Neural progenitor cell (in vitro differentiated cells): ENCODE results near the gene OR11H7. TPM values are rescaled to one million over a fixed set of nuclear protein-coding genes. Genes with fewer than 3 reads are reported as not detected.

Experiments used
- DNase-seq: peaks from one replicate; pipeline ENCODE4 v3.0.0-alpha.2; 2016; ENCODE audit warnings: low spot score
- H2AFZ ChIP-seq: fragments of 200-600 bp; sonication (generic); replicated peaks from 2 replicates; pipeline ENCODE4 v1.6.1; 2016; ENCODE audit warnings: antibody characterized with exemption
- H3F3A ChIP-seq: fragments of 200-600 bp; sonication (generic); 2 replicates; pipeline ENCODE4 v1.6.1; 2016; ENCODE audit warnings: antibody characterized with exemption, low read depth
- H3K27ac ChIP-seq: fragments of 200-600 bp; sonication (generic); 2 replicates; pipeline ENCODE4 v1.5.1; 2016; ENCODE audit warnings: mild to moderate bottlenecking
- H3K27me3 ChIP-seq: fragments of 200-600 bp; sonication (generic); 2 replicates; pipeline ENCODE4 v1.6.1; 2016; ENCODE audit warnings: mild to moderate bottlenecking, moderate library complexity
- H3K36me3 ChIP-seq: fragments of 200-600 bp; sonication (generic); 2 replicates; pipeline ENCODE4 v1.5.1; 2016
- H3K4me1 ChIP-seq: fragments of 200-600 bp; sonication (generic); 2 replicates; pipeline ENCODE4 v1.6.1; 2016; ENCODE audit warnings: mixed run types
- H3K4me2 ChIP-seq: fragments of 200-600 bp; sonication (generic); 2 replicates; pipeline ENCODE4 v1.6.1; 2016
- H3K4me3 ChIP-seq: fragments of 200-600 bp; sonication (generic); 2 replicates; pipeline ENCODE4 v1.5.1; 2016
- H3K79me2 ChIP-seq: fragments of 200-600 bp; sonication (generic); 2 replicates; pipeline ENCODE4 v1.6.1; 2016; ENCODE audit warnings: low read depth
- H3K9ac ChIP-seq: fragments of 200-600 bp; sonication (generic); 2 replicates; pipeline ENCODE4 v1.6.1; 2016
- H3K9me3 ChIP-seq: fragments of 200-600 bp; sonication (generic); 2 replicates; pipeline ENCODE4 v1.5.1; 2016; ENCODE audit warnings: low read depth
- H4K20me1 ChIP-seq: fragments of 200-600 bp; sonication (generic); 2 replicates; pipeline ENCODE4 v1.6.1; 2016; ENCODE audit warnings: low read depth
- H3K27ac Mint-ChIP-seq: 3 replicates; pipeline ENCODE4 v1.8.0; 2021; ENCODE audit warnings: mixed read lengths
- H3K27me3 Mint-ChIP-seq: 2 replicates; pipeline ENCODE4 v1.8.0; 2022; ENCODE audit warnings: low read depth, mild to moderate bottlenecking, inconsistent platforms, moderate library complexity, mixed read lengths; ENCODE audit not compliant: insufficient read depth
- H3K36me3 Mint-ChIP-seq: 3 replicates; pipeline ENCODE4 v1.8.0; 2021; ENCODE audit warnings: mixed read lengths
- H3K4me1 Mint-ChIP-seq: 3 replicates; pipeline ENCODE4 v1.8.0; 2021; ENCODE audit warnings: mixed read lengths
- H3K4me3 Mint-ChIP-seq: 3 replicates; pipeline ENCODE4 v1.8.0; 2021; ENCODE audit warnings: mild to moderate bottlenecking, moderate library complexity, mixed read lengths
- H3K9me3 Mint-ChIP-seq: 3 replicates; pipeline ENCODE4 v1.8.0; 2020; ENCODE audit warnings: mixed read lengths
- CTCF ChIP-seq: fragments of 200-600 bp; sonication (generic); IDR thresholded peaks from 2 replicates; pipeline ENCODE4 v1.5.1; 2017; ENCODE audit warnings: antibody characterized with exemption, mild to moderate bottlenecking
- EZH2 ChIP-seq: fragments of 200-600 bp; sonication (generic); IDR thresholded peaks from 2 replicates; pipeline ENCODE4 v1.6.1; 2017; ENCODE audit warnings: antibody characterized with exemption, mild to moderate bottlenecking, moderate library complexity
- EZH2phosphoT487 ChIP-seq: fragments of 200-600 bp; sonication (generic); IDR thresholded peaks from 2 replicates; pipeline ENCODE4 v1.6.1; 2017; ENCODE audit warnings: antibody characterized with exemption
- total RNA-seq: library from RNA; depleted of rRNA; stranded (reverse); fragments of >200 nt; gene quantifications from 2 replicates; pipeline ENCODE4 v1.2.3, GENCODE V29; 2015; ENCODE audit warnings: low replicate concordance

Gene OR11H7
- total RNA-seq, 1 donor from 2014 or later = not detected

GRCh38 chr14:20180486-20180885 is 48.3 kb upstream of the OR11H7 start:
- Histone ChIP-seq H3K36me3 (no peaks in the 10 kb centered on the region), H3K4me1 (no peaks in the 10 kb centered on the region), H3F3A (no peaks in the 10 kb centered on the region), H3K4me3 (no peak overlapping the region), H3K9ac (no peak overlapping the region), H3K27ac (no peak overlapping the region), H3K4me2 (no peak overlapping the region), H2AFZ (no peak overlapping the region), H3K27me3 (no peaks in the 10 kb centered on the region), H4K20me1 (no peaks in the 10 kb centered on the region), H3K9me3 (peaks cover 34% of the 10 kb centered on the region), H3K79me2 (no peaks in the 10 kb centered on the region)
- Mint-ChIP-seq H3K4me1 (no peaks in the 10 kb centered on the region), H3K9me3 (peaks cover 27% of the 10 kb centered on the region), H3K27ac (no peak overlapping the region), H3K27me3 (peaks cover 3% of the 10 kb centered on the region), H3K36me3 (no peaks in the 10 kb centered on the region), H3K4me3 (no peak overlapping the region)
- TF ChIP-seq EZH2 (no peak), CTCF (no peak), EZH2phosphoT487 (no peak)
- no peak for DNase-seq

- no peak for DNase-seq
- peaks cover 5% of the 10 kb centered on the region for H3K27me3 Mint-ChIP-seq
- Histone ChIP-seq H2AFZ (no peak overlapping the region), H3K36me3 (no peaks in the 10 kb centered on the region), H3K9me3 (peaks cover 29% of the 10 kb centered on the region), H3K9ac (no peak overlapping the region), H3K27ac (no peak overlapping the region), H3F3A (no peaks in the 10 kb centered on the region), H3K27me3 (no peaks in the 10 kb centered on the region), H3K79me2 (no peaks in the 10 kb centered on the region), H4K20me1 (no peaks in the 10 kb centered on the region), H3K4me1 (no peaks in the 10 kb centered on the region), H3K4me3 (no peak overlapping the region), H3K4me2 (no peak overlapping the region)
- no peak overlapping the region for H3K4me3 Mint-ChIP-seq
- TF ChIP-seq EZH2phosphoT487 = no peak
- TF ChIP-seq CTCF = no peak
- no peak for TF ChIP-seq EZH2
- peaks cover 23% of the 10 kb centered on the region for H3K9me3 Mint-ChIP-seq
- no peaks in the 10 kb centered on the region for H3K36me3 Mint-ChIP-seq
- H3K4me1 Mint-ChIP-seq = no peaks in the 10 kb centered on the region
- no peak overlapping the region for H3K27ac Mint-ChIP-seq
These were observed 44.6 kb upstream of the OR11H7 start for GRCh38 chr14:20184181-20184580.

- Histone ChIP-seq H3K36me3 (no peaks in the 10 kb centered on the region), H3K4me1 (no peaks in the 10 kb centered on the region), H2AFZ (no peak within 1 kb of the TSS), H3K4me3 (no peak within 1 kb of the TSS), H4K20me1 (no peaks in the 10 kb centered on the region), H3K4me2 (no peak within 1 kb of the TSS), H3F3A (no peaks in the 10 kb centered on the region), H3K27ac (no peak within 1 kb of the TSS), H3K9me3 (peaks cover 39% of the 10 kb centered on the region), H3K79me2 (no peaks in the 10 kb centered on the region), H3K27me3 (no peaks in the 10 kb centered on the region), H3K9ac (no peak within 1 kb of the TSS)
- no peak within 1 kb of the TSS for H3K27ac Mint-ChIP-seq
- no peaks in the 10 kb centered on the region for H3K4me1 Mint-ChIP-seq
- H3K27me3 Mint-ChIP-seq = peaks cover 6% of the 10 kb centered on the region
- no peaks in the 10 kb centered on the region for H3K36me3 Mint-ChIP-seq
- H3K9me3 Mint-ChIP-seq = peaks cover 13% of the 10 kb centered on the region
- no peak for TF ChIP-seq CTCF
- TF ChIP-seq EZH2phosphoT487 = no peak
- TF ChIP-seq EZH2 = no peak
- H3K4me3 Mint-ChIP-seq = no peak within 1 kb of the TSS
- DNase-seq = no peak
These were observed 38.2 kb upstream of the OR11H7 start, which contains the start of gene OR11G2 for GRCh38 chr14:20190596-20190995. Gene OR11G2, plus strand, starts transcription at chr14:20190896. Its CDS starts 6,542 bp downstream, at chr14:20197438.
